ENCODE results near the gene GALNS. TPM values are rescaled to one million over a fixed set of nuclear protein-coding genes. Genes with fewer than 3 reads are reported as not detected.
A peak's percentile ranks its signal among the peaks of the same experiment; 100 is the strongest.
"Not testable (repeated sequence)": the region's sequence is repeated elsewhere in the genome, so short reads cannot be mapped to it uniquely, and the experiment has no call there.

The GALNS gene
- total RNA-seq, 1 experiment from 2014 or later = 32.1 TPM

GRCh38 chr16:88784074-88784855 is 72.5 kb downstream of the GALNS start:
- peak; percentile 85 for DNase-seq (ENCODE audit: low read depth)

- peak; percentile 57 for DNase-seq (ENCODE audit: low read depth)
Measured at GRCh38 chr16:88783391-88784073, 73.2 kb downstream of the GALNS start.

- peak; percentile 84 for DNase-seq (ENCODE audit: low read depth)
Measured at GRCh38 chr16:88782454-88783390, 74.0 kb downstream of the GALNS start.

GRCh38 chr16:88781140-88782077 is 75.3 kb downstream of the GALNS start:
- DNase-seq (ENCODE audit: low read depth) = no peak

- DNase-seq (ENCODE audit: low read depth) = no peak
Measured at GRCh38 chr16:88780142-88781062, 76.3 kb downstream of the GALNS start.

- no peak for DNase-seq (ENCODE audit: low read depth)
Measured at GRCh38 chr16:88779406-88780141, 77.2 kb downstream of the GALNS start.

GRCh38 chr16:88778541-88779065 is 78.1 kb downstream of the GALNS start:
- no peak for DNase-seq (ENCODE audit: low read depth)

GRCh38 chr16:88778271-88778525 is 78.5 kb downstream of the GALNS start:
- no peak for DNase-seq (ENCODE audit: low read depth)

- no peak for DNase-seq (ENCODE audit: low read depth)
Measured at GRCh38 chr16:88777471-88778270, 79.1 kb downstream of the GALNS start.

- no peak for DNase-seq (ENCODE audit: low read depth)
Measured at GRCh38 chr16:88775825-88776224, 80.9 kb downstream of the GALNS start.

GRCh38 chr16:88774544-88775393 is 82.0 kb downstream of the GALNS start:
- DNase-seq (ENCODE audit: low read depth) = no peak

GRCh38 chr16:88773812-88774291 is 82.9 kb downstream of the GALNS start:
- peak; percentile 70 for DNase-seq (ENCODE audit: low read depth)

GRCh38 chr16:88772871-88773811 is 83.6 kb downstream of the GALNS start:
- peak; percentile 82 for DNase-seq (ENCODE audit: low read depth)

GRCh38 chr16:88771781-88772180 is 85.0 kb downstream of the GALNS start:
- DNase-seq (ENCODE audit: low read depth) = not testable (repeated sequence)

GRCh38 chr16:88771294-88771772 is 85.4 kb downstream of the GALNS start:
- DNase-seq (ENCODE audit: low read depth) = no peak

Measured in RPMI7951 (cell line).